SK-N-SH (cell line): ENCODE results near the gene MARCHF3. TPM values are rescaled to one million over a fixed set of nuclear protein-coding genes. Genes with fewer than 3 reads are reported as not detected.
A peak's percentile ranks its signal among the peaks of the same experiment; 100 is the strongest.

Experiments used
- CTCF ChIA-PET: fragments of 300-600, 350-600 bp; formaldehyde crosslinking; extraction: SDS; loops from one replicate; lab custom pipeline; 2021; lab: Yijun Ruan, JAX
- POLR2A ChIA-PET: fragments of 350-600 bp; sonication (Branson Sonifier 250); formaldehyde crosslinking; extraction: SDS; loops from one replicate; lab custom pipeline; 2020; ENCODE audit warnings: antibody characterized with exemption, inconsistent platforms; lab: Yijun Ruan, JAX
- DNase-seq: peaks from one replicate; pipeline ENCODE4 v3.0.0; 2012
- H2AFZ ChIP-seq: fragments of 200-600 bp; sonication (generic); 2 replicates; pipeline ENCODE4 v1.8.1; 2016; ENCODE audit warnings: antibody characterized with exemption, mild to moderate bottlenecking, low read depth
- H3F3A ChIP-seq: fragments of 200-600 bp; sonication (generic); replicated peaks from 2 replicates; pipeline ENCODE3; 2016; ENCODE audit warnings: antibody characterized with exemption, mild to moderate bottlenecking; ENCODE audit not compliant: insufficient read depth
- H3K27ac ChIP-seq, 2 experiments: fragments of 200-500 bp in 1 of 2; fragments of 200-600 bp in 1 of 2; sonication (Bioruptor generic) in 1 of 2; sonication (generic), shearing (Covaris generic) in 1 of 2; 2 replicates each; pipeline versions ENCODE4 v1.5.1 to v1.6.1; 2014 to 2016; ENCODE audit warnings: low read depth in 2 of 2, inconsistent platforms in 1 of 2, low read length in 1 of 2, mild to moderate bottlenecking in 1 of 2, mixed read lengths in 1 of 2
- H3K27me3 ChIP-seq: fragments of 200-600 bp; sonication (generic), shearing (Covaris generic); 2 replicates; pipeline ENCODE4 v1.6.1; 2016; ENCODE audit warnings: mixed run types; ENCODE audit not compliant: insufficient read depth
- H3K36me3 ChIP-seq, 2 experiments: fragments of 200-500 bp in 1 of 2; fragments of 200-600 bp in 1 of 2; sonication (Bioruptor generic) in 1 of 2; sonication (generic) in 1 of 2; replicated peaks in 1 of 2; 2 replicates each; pipeline versions ENCODE3 to v1.5.1; 2014 to 2016; ENCODE audit warnings: low read length in 1 of 2, mild to moderate bottlenecking in 1 of 2; ENCODE audit not compliant: insufficient read depth in 2 of 2, control insufficient read depth in 1 of 2
- H3K4me1 ChIP-seq, 2 experiments: fragments of 200-500 bp in 1 of 2; fragments of 200-600 bp in 1 of 2; sonication (Bioruptor generic) in 1 of 2; sonication (generic), shearing (Covaris generic) in 1 of 2; 2 replicates each; pipeline versions ENCODE4 v1.5.1 to v1.6.1; 2014 to 2016; ENCODE audit warnings: low read depth in 1 of 2, low read length in 1 of 2, mixed run types in 1 of 2; ENCODE audit not compliant: insufficient read depth in 2 of 2, control insufficient read depth in 1 of 2
- H3K4me2 ChIP-seq: fragments of 200-600 bp; sonication (generic), shearing (Covaris generic); 2 replicates; pipeline ENCODE4 v1.6.1; 2017; ENCODE audit warnings: mixed run types
- H3K4me3 ChIP-seq, 2 experiments: fragments of 200-500 bp in 1 of 2; fragments of 200-600 bp in 1 of 2; sonication (Bioruptor generic) in 1 of 2; sonication (generic), shearing (Covaris generic) in 1 of 2; 2 replicates each; pipeline versions ENCODE4 v1.5.1 to v1.8.1; 2014 to 2016; ENCODE audit warnings: low read depth in 2 of 2, inconsistent platforms in 1 of 2, low read length in 1 of 2, mild to moderate bottlenecking in 1 of 2, mixed read lengths in 1 of 2, moderate library complexity in 1 of 2
- H3K79me2 ChIP-seq: fragments of 200-600 bp; sonication (generic); 2 replicates; pipeline ENCODE4 v1.8.1; 2017; ENCODE audit warnings: mild to moderate bottlenecking; ENCODE audit not compliant: insufficient read depth
- H3K9ac ChIP-seq: fragments of 200-600 bp; sonication (generic); 2 replicates; pipeline ENCODE4 v1.6.1; 2017; ENCODE audit warnings: mixed run types
- H3K9me2 ChIP-seq: fragments of 200-600 bp; sonication (generic); 2 replicates; pipeline ENCODE4 v1.6.1; 2017; ENCODE audit warnings: mixed run types
- H3K9me3 ChIP-seq: fragments of 200-600 bp; sonication (generic); 2 replicates; pipeline ENCODE4 v1.6.1; 2017; ENCODE audit warnings: mixed run types, mild to moderate bottlenecking, moderate library complexity
- H4K20me1 ChIP-seq: fragments of 200-600 bp; sonication (generic); 2 replicates; pipeline ENCODE4 v1.6.1; 2017; ENCODE audit warnings: mild to moderate bottlenecking, mixed run types; ENCODE audit not compliant: insufficient read depth
- CHD2 ChIP-seq: fragments of 150-350 bp; IDR thresholded peaks from 2 replicates; pipeline ENCODE4 v1.6.1; 2018; ENCODE audit warnings: low read length; ENCODE audit not compliant: partially characterized antibody
- ELF1 ChIP-seq: IDR thresholded peaks from 2 replicates; pipeline ENCODE4 v1.4.0; 2012
- EP300 ChIP-seq, 2 experiments: IDR thresholded peaks; 2 replicates each; pipeline versions ENCODE4 v1.4.0 to v1.6.1; 2012; ENCODE audit warnings: borderline replicate concordance in 1 of 2, low read depth in 1 of 2, low read length in 1 of 2
- FOSL2 ChIP-seq: IDR thresholded peaks from 2 replicates; pipeline ENCODE4 v1.4.0; 2012; ENCODE audit warnings: low read depth, mild to moderate bottlenecking, moderate library complexity, borderline replicate concordance
- FOXM1 ChIP-seq: IDR thresholded peaks from 2 replicates; pipeline ENCODE4 v1.4.0; 2012; ENCODE audit warnings: low read depth, mild to moderate bottlenecking
- JUND ChIP-seq: IDR thresholded peaks from 2 replicates; pipeline ENCODE4 v1.4.0; 2012
- MAX ChIP-seq: IDR thresholded peaks from 2 replicates; pipeline ENCODE4 v1.4.0; 2012; ENCODE audit warnings: low read depth
- MEF2A ChIP-seq: IDR thresholded peaks from 2 replicates; pipeline ENCODE4 v1.4.0; 2012; ENCODE audit warnings: low read depth, borderline replicate concordance
- NFIC ChIP-seq: IDR thresholded peaks from 2 replicates; pipeline ENCODE4 v1.4.0; 2012; ENCODE audit warnings: borderline replicate concordance
- NRF1 ChIP-seq: IDR thresholded peaks from 2 replicates; pipeline ENCODE4 v1.6.1; 2012; ENCODE audit warnings: low read depth, mild to moderate bottlenecking, low read length
- PBX3 ChIP-seq: IDR thresholded peaks from 2 replicates; pipeline ENCODE4; 2012
- RCOR1 ChIP-seq: fragments of 150-350 bp; IDR thresholded peaks from 2 replicates; pipeline ENCODE4 v1.6.1; 2017; ENCODE audit warnings: antibody characterized with exemption, low read length
- RXRA ChIP-seq: IDR thresholded peaks from 2 replicates; pipeline ENCODE4 v1.4.0; 2012; ENCODE audit warnings: low read depth, mild to moderate bottlenecking, borderline replicate concordance
- TAF1 ChIP-seq: IDR thresholded peaks from 2 replicates; pipeline ENCODE4 v1.6.1; 2012; ENCODE audit warnings: low read depth, mild to moderate bottlenecking, low read length, moderate library complexity, borderline replicate concordance
- TCF12 ChIP-seq: IDR thresholded peaks from 2 replicates; pipeline ENCODE4 v1.4.0; 2012
- TEAD4 ChIP-seq: IDR thresholded peaks from 2 replicates; pipeline ENCODE4 v1.4.0; 2012; ENCODE audit warnings: mild to moderate bottlenecking, borderline replicate concordance; ENCODE audit not compliant: insufficient read depth
- ZBTB33 ChIP-seq: IDR thresholded peaks from 2 replicates; pipeline ENCODE4 v1.4.0; 2012; ENCODE audit warnings: low read depth, borderline replicate concordance
- WGBS: methylation state at CpG from one replicate; pipeline ENCODE4 v1.1.6; 2017; ENCODE audit warnings: low lambda C conversion rate; 5-methylcytosine and 5-hydroxymethylcytosine counted together
- polyA plus RNA-seq, 3 experiments: library from polyadenylated mRNA; depleted of rRNA; stranded (reverse); fragments of >200 nt; gene quantifications; 2 replicates each; pipeline ENCODE4 v1.2.3, GENCODE V29; 2012
- TF ChIP-seq, protein P1 (sequence below): IDR thresholded peaks from 2 replicates; pipeline ENCODE4 v1.4.0; 2012; ENCODE audit warnings: low read depth, borderline replicate concordance

The MARCHF3 gene
- polyA plus RNA-seq, 1 of the 3 experiments (the other 2 are of a cell fraction): 21.5 TPM

DNA sequence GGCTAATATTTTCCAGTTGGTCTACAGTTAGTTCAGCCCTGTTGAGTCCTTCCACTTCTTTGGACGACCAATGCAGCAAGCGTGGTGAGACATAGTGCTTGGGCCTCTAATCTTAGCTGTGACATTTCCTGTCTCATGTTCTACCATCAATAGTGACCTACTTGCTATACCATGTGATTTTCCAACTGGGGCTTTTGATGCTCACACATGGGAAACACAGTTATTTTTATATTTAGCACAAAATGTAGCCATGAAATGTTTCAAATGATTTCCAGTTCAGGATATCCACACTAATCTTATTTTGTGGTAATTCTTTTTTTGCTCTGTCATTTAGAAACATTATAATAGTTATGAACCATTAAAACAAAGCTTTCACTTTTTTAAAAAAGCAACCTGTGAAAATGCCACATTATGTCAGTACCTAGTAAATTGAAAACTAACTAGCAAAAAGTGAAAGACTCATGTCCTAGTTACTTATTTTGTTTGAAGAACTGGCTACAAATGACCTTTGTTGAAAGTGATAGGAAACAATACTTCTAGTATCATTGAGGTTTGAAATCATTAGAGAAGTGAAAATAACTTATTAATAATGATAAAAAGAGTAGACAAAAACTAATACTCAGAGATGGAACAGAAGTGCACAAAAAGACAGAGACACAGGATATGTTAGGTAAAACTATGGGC, 18.3 kb downstream of the MARCHF3 start:
- H3K79me2 ChIP-seq: peaks cover 75% of the 10 kb centered on the region

GRCh38 chr5:127011153-127011552, 19.2 kb downstream of the MARCHF3 start:
- H3K9ac ChIP-seq: no peak overlapping the region; the same call in 1 of the 2 replicates
- no peak overlapping the region for H3K4me3 ChIP-seq
- no peaks in the 10 kb centered on the region for H4K20me1 ChIP-seq
- TF ChIP-seq NRF1 (no peak), RCOR1 (no peak), TAF1 (no peak), JUND (peak; percentile 71), TEAD4 (peak; percentile 64; the same call in 1 of the 2 replicates), RXRA (no peak), ELF1 (no peak), EP300 (IDR thresholded peaks at IDR 0.05; ENCODE audit: borderline replicate concordance in 1 of 2, low read depth in 1 of 2, low read length in 1 of 2) (peak in 1 of 2 experiments; percentile 76; a peak in 2 of 4 replicates), MEF2A (no peak), MAX (peak; percentile 95), FOSL2 (peak; percentile 77), TCF12 (peak; percentile 80), NFIC (peak; percentile 92), PBX3 (peak; percentile 79)
- TF ChIP-seq, protein P1, sequence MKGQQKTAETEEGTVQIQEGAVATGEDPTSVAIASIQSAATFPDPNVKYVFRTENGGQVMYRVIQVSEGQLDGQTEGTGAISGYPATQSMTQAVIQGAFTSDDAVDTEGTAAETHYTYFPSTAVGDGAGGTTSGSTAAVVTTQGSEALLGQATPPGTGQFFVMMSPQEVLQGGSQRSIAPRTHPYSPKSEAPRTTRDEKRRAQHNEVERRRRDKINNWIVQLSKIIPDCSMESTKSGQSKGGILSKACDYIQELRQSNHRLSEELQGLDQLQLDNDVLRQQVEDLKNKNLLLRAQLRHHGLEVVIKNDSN: no peak
- no peak for DNase-seq
- H3K27ac ChIP-seq: peak overlapping the region in 1 of 2 experiments; percentile 63; a peak in 2 of 4 replicates
- peaks cover 41% of the 10 kb centered on the region for H3F3A ChIP-seq
- H3K9me2 ChIP-seq: no peaks in the 10 kb centered on the region
- ChIA-PET CTCF (no interaction called here), POLR2A (no interaction called here)
- H3K4me2 ChIP-seq: peak overlapping the region; percentile 53
- peaks cover 66% of the 10 kb centered on the region for H3K79me2 ChIP-seq
- no peaks in the 10 kb centered on the region for H3K9me3 ChIP-seq
- peaks cover 2 to 33% of the 10 kb centered on the region in 2 experiments; a peak in 3 of 4 replicates for H3K4me1 ChIP-seq
- H3K36me3 ChIP-seq: no peaks in the 10 kb centered on the region
- H3K27me3 ChIP-seq: no peaks in the 10 kb centered on the region
- WGBS: 29% methylated on average over 4 of the region's 4 CpGs
- no peak overlapping the region for H2AFZ ChIP-seq

More for the DNA sequence above, 18.3 kb downstream of the MARCHF3 start:
- no peaks in the 10 kb centered on the region for H3K36me3 ChIP-seq
- peak overlapping the region; percentile 53 for H3K4me2 ChIP-seq
- H3F3A ChIP-seq: peaks cover 42% of the 10 kb centered on the region
- H3K27ac ChIP-seq: peak overlapping the region; percentile 39 to 63; a peak in 3 of 4 replicates
- H3K9me2 ChIP-seq: no peaks in the 10 kb centered on the region
- WGBS: 96% methylated on average over 2 of the region's 2 CpGs
- no peak overlapping the region for H2AFZ ChIP-seq
- H3K9ac ChIP-seq: peak overlapping the region; percentile 11; the same call in 1 of the 2 replicates
- DNase-seq: no peak
- H3K27me3 ChIP-seq: no peaks in the 10 kb centered on the region
- no peak overlapping the region for H3K4me3 ChIP-seq
- H4K20me1 ChIP-seq: no peaks in the 10 kb centered on the region
- H3K4me1 ChIP-seq: peaks cover 2 to 30% of the 10 kb centered on the region in 2 experiments; a peak in 3 of 4 replicates
- ChIA-PET CTCF (no interaction called here), POLR2A (no interaction called here)
- TF ChIP-seq ELF1 (no peak), ZBTB33 (no peak), CHD2 (no peak), FOXM1 (no peak)
- no peaks in the 10 kb centered on the region for H3K9me3 ChIP-seq
